ENCODE results near the gene C3orf49.

The C3orf49 gene

GRCh38 chr3:63892773-63893352 lies 73.8 kb downstream of the C3orf49 start:
- no peak for DNase-seq

GRCh38 chr3:63895422-63896189 lies 76.5 kb downstream of the C3orf49 start:
- DNase-seq, result no peak

DNA sequence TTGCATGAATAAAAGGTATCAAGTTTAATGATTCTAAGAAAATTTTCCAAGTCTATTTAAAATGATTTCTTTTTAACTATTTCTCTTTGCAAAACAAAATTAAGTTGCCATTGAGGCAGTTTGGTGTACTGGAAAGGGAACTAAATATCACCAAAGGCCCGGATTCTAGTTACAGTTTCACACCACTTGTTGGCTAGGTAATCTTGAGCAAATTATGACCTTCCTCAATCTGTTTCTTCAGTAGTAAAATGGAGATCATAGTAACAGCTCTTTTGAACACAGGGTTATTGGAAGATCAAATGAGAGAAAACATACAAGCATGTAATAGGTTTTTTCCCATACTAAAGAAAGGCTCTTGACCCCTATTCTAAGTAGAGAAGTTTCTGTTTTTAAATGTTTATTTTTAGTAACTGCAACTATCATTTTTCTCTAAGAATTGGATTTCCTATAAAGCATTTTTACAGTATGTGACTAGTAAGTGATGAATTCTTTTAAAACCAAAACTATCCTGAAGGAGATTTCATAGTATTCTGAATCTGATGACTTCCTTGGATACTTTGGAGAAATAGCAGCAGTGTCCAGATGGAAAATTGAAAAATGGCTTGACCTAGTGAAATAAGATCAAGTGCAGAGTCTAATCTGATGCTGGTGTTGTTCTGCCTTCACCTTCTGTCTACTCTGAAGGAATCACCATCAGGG lies 77.4 kb downstream of the C3orf49 start:
- no peak for DNase-seq
